Glutamatergic neuron (in vitro differentiated cells): ENCODE data around the gene RCOR1. TPM values are rescaled to one million over a fixed set of nuclear protein-coding genes. Genes with fewer than 3 reads are reported as not detected.
"Not testable (repeated sequence)": the region's sequence is repeated elsewhere in the genome, so short reads cannot be mapped to it uniquely, and the experiment has no call there.

ENCODE experiments used
- DNase-seq: peaks from one replicate; pipeline ENCODE4 v3.0.0; 2022
- H3K27ac Mint-ChIP-seq: one replicate; pipeline ENCODE4 v1.8.0; 2020; ENCODE audit warnings: mild to moderate bottlenecking, mixed read lengths, inconsistent platforms; ENCODE audit not compliant: unreplicated experiment
- H3K27me3 Mint-ChIP-seq: one replicate; pipeline ENCODE4 v1.8.0; 2020; ENCODE audit warnings: mild to moderate bottlenecking, moderate library complexity, mixed read lengths, inconsistent platforms; ENCODE audit not compliant: unreplicated experiment
- H3K36me3 Mint-ChIP-seq: one replicate; pipeline ENCODE4 v1.8.0; 2020; ENCODE audit warnings: mild to moderate bottlenecking, mixed read lengths, inconsistent platforms; ENCODE audit not compliant: unreplicated experiment
- H3K4me1 Mint-ChIP-seq: one replicate; pipeline ENCODE4 v1.8.0; 2020; ENCODE audit warnings: mild to moderate bottlenecking, low read depth, mixed read lengths, inconsistent platforms; ENCODE audit not compliant: unreplicated experiment
- H3K4me3 Mint-ChIP-seq: one replicate; pipeline ENCODE4 v1.8.0; 2020; ENCODE audit warnings: mild to moderate bottlenecking, mixed read lengths, inconsistent platforms; ENCODE audit not compliant: unreplicated experiment
- H3K9me3 Mint-ChIP-seq: one replicate; pipeline ENCODE4 v1.8.0; 2020; ENCODE audit warnings: mild to moderate bottlenecking, moderate library complexity, mixed read lengths, inconsistent platforms; ENCODE audit not compliant: unreplicated experiment
- CTCF ChIP-seq: fragments of 200-600 bp; sonication (generic); IDR thresholded peaks from one replicate; pipeline ENCODE4 v1.5.0; 2021; ENCODE audit not compliant: partially characterized antibody, unreplicated experiment
- total RNA-seq: library from RNA; stranded (reverse); fragmentation: NEBNext Ultra II Directional; extraction: Animal tissue kit (Norgen Biotek cat#: 25700); gene quantifications from one replicate; pipeline ENCODE4 v1.2.1, GENCODE V29; 2021; ENCODE audit not compliant: unreplicated experiment

The RCOR1 gene
- total RNA-seq, 1 donor from 2014 or later = 14.3 TPM

- TF ChIP-seq CTCF = no peak
- no peak overlapping the region for H3K27ac Mint-ChIP-seq
- no peaks in the 10 kb centered on the region for H3K4me1 Mint-ChIP-seq
- no peaks in the 10 kb centered on the region for H3K27me3 Mint-ChIP-seq
- no peak overlapping the region for H3K4me3 Mint-ChIP-seq
- no peak for DNase-seq
- H3K9me3 Mint-ChIP-seq = peaks cover 4% of the 10 kb centered on the region
- H3K36me3 Mint-ChIP-seq = no peaks in the 10 kb centered on the region
Observed at GRCh38 chr14:102568115-102568614, 24.3 kb upstream of the RCOR1 start.

DNA sequence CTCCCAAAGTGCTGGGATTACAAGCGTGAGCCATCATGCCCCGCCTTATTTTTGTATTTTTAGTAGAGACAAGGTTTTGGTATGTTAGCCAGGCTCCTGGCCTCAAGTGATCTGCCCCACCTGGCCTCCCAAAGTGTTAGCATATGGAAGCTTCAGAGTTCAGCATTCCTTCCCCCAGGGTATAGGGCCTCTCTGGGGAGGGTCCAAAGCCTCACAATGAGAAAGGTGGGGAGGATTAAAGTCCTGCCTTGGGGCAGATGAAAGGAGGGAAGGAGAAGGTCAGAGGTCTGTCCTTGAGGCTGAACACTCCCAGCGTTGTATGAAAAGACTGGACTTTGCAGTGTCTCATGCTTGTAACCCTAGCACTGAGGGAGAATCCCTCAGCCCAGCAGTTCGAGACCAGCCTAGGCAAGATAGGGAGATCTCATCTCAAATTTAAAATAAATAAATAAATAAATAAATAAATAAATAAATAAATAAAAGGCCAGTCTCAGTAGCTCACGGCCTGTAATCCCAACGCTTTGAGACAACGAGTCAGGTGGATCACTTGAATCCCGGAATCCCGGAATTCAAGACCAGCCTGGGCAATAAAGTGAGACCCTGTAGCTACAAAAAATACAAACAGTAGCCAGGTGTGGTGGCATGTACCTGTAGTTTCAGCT lies 22.0 kb upstream of the RCOR1 start:
- Mint-ChIP-seq H3K9me3 (no peaks in the 10 kb centered on the region), H3K27ac (no peak overlapping the region), H3K36me3 (no peaks in the 10 kb centered on the region), H3K4me3 (no peak overlapping the region), H3K27me3 (no peaks in the 10 kb centered on the region), H3K4me1 (peaks cover 2% of the 10 kb centered on the region)
- no peak for DNase-seq
- TF ChIP-seq CTCF = no peak

DNA sequence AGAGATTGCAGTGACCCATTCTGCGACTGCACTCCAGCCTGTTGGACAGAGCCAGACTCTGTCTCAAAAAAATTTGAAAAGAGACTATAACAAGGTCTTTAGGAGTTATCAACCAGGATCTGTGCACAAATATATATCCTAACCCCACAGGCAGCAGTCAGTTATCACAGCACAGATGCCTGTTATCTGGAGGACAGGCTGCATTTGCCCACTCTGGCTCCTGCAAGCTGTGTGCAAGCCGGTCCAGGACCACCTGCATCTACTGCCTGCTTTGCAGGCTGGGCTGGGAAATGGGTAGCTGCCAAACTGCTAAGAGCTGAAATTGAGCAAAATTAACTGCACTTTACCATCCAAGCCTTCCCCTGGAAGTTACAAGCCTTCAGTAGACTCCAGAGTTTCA lies 21.4 kb upstream of the RCOR1 start:
- H3K4me3 Mint-ChIP-seq = no peak overlapping the region
- DNase-seq = no peak
- peaks cover 2% of the 10 kb centered on the region for H3K4me1 Mint-ChIP-seq
- H3K27ac Mint-ChIP-seq = no peak overlapping the region
- no peaks in the 10 kb centered on the region for H3K9me3 Mint-ChIP-seq
- no peak for TF ChIP-seq CTCF
- H3K36me3 Mint-ChIP-seq = no peaks in the 10 kb centered on the region
- no peaks in the 10 kb centered on the region for H3K27me3 Mint-ChIP-seq

DNA sequence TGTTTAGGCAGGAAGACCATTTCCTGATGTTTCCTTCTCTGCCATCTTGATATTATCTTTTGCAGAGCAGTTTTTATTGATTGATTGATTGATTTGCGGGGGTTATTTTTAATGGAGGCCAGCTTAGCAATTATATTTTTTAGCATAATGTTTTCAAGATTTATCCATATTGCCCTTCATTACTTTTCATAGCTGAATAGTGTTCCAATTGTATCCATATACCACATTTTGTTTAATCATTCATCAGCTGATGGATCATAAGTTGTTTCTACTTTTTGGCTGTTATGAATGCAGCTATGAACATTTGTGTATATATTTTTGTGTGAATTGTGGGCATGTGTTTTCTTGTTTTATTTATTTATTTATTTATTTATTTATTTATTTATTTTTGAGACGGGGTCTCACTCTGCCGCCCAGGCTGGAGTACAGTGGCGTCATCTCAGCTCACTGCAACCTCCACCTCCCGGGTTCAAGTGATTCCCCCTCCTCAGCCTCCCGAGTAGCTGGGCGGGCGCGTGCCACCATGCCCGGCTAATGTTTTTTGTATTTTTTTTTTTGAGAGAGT lies 20.9 kb upstream of the RCOR1 start:
- Mint-ChIP-seq H3K4me1 (peaks cover 2% of the 10 kb centered on the region), H3K27ac (no peak overlapping the region), H3K4me3 (no peak overlapping the region), H3K36me3 (no peaks in the 10 kb centered on the region), H3K9me3 (no peaks in the 10 kb centered on the region), H3K27me3 (no peaks in the 10 kb centered on the region)
- no peak for TF ChIP-seq CTCF
- DNase-seq = no peak

DNA sequence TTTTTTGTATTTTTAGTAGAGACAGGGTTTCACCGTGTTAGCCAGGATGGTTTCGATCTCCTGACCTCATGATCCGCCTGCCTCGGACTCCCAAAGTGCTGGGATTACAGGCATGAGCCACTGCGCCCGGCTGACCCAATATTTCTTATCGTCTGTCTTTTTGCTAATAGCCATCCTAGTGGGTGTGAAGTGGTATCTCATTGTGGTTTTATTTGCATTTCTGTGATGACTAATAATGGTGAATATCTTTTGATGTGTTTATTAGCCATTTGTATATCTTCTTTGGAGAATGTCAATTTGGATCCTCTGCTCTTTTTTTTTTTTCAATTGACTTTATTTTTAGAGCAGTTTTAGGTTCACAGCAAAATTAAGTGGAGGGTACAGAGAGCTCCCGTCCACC lies 19.3 kb upstream of the RCOR1 start:
- H3K4me3 Mint-ChIP-seq, H3K4me1 Mint-ChIP-seq, H3K36me3 Mint-ChIP-seq, H3K27ac Mint-ChIP-seq, DNase-seq, H3K9me3 Mint-ChIP-seq, H3K27me3 Mint-ChIP-seq: not testable (repeated sequence)
